Panc1 (cell line): ENCODE results near the gene PDLIM7.

Source experiments
- CTCF ChIP-seq: fragments of 450-650 bp; IDR thresholded peaks from 2 replicates; pipeline ENCODE4 v1.5.1; 2017; ENCODE audit warnings: mild to moderate bottlenecking
- POLR2AphosphoS5 ChIP-seq: IDR thresholded peaks from 2 replicates; pipeline ENCODE4 v1.6.1; 2012; ENCODE audit warnings: mild to moderate bottlenecking, low read depth, low read length, moderate library complexity
- REST ChIP-seq, 2 experiments: IDR thresholded peaks; 2 replicates each; pipeline ENCODE4 v1.6.1; 2011 to 2012; ENCODE audit warnings: low read depth in 2 of 2, control low read depth in 1 of 2, low read length in 1 of 2, mild to moderate bottlenecking in 1 of 2, moderate library complexity in 1 of 2; ENCODE audit not compliant: insufficient read depth in 1 of 2
- SIN3A ChIP-seq: IDR thresholded peaks from 2 replicates; pipeline ENCODE4 v1.6.1; 2012; ENCODE audit warnings: low read depth, mild to moderate bottlenecking, low read length, moderate library complexity, borderline replicate concordance; ENCODE audit not compliant: insufficient read depth
- TCF7L2 ChIP-seq: IDR thresholded peaks from 2 replicates; pipeline ENCODE4 v1.6.1; 2011; ENCODE audit warnings: mild to moderate bottlenecking, low read depth, low read length, inconsistent platforms

- TF ChIP-seq CTCF (no peak), REST (IDR thresholded peaks at IDR 0.05; ENCODE audit: insufficient read depth in 1 of 2, low read depth in 2 of 2, low read length in 1 of 2) (no peak), TCF7L2 (no peak), POLR2AphosphoS5 (no peak), SIN3A (no peak)
Measured at GRCh38 chr5:177520271-177520670, 22.9 kb upstream of the PDLIM7 start.
